GM23248 (cell line): Measurements from ENCODE around the gene ROM1.

Experiments used
- EZH2 ChIP-seq: fragments of 200-600 bp; sonication (generic); IDR thresholded peaks from 2 replicates; pipeline ENCODE4 v1.6.1; 2018; ENCODE audit warnings: antibody characterized with exemption, mild to moderate bottlenecking; ENCODE audit not compliant: insufficient read depth, poor library complexity, severe bottlenecking
- EZH2phosphoT487 ChIP-seq: fragments of 200-600 bp; sonication (generic); IDR thresholded peaks from 2 replicates; pipeline ENCODE4 v1.6.1; 2018; ENCODE audit warnings: antibody characterized with exemption, moderate library complexity, mild to moderate bottlenecking, low read depth; ENCODE audit not compliant: insufficient read depth

- no peak for TF ChIP-seq EZH2phosphoT487
- TF ChIP-seq EZH2 = no peak
Measured at GRCh38 chr11:62614275-62614674, 1.2 kb downstream of the ROM1 start.
